H1 (cell line): ENCODE measurements around the gene CDYL. TPM values are rescaled to one million over a fixed set of nuclear protein-coding genes. Genes with fewer than 3 reads are reported as not detected.

Experiments used
- CTCF ChIA-PET: fragments of 300-600 bp; sonication (Branson Sonifier 250); formaldehyde crosslinking; loops from one replicate; lab custom pipeline; 2021; ENCODE audit not compliant: partially characterized antibody; lab: Charles Lee
- POLR2A ChIA-PET: fragments of 300-600 bp; sonication (Branson Sonifier 250); formaldehyde crosslinking; loops from one replicate; lab custom pipeline; 2021; ENCODE audit warnings: inconsistent platforms; ENCODE audit not compliant: partially characterized antibody; lab: Charles Lee
- DNase-seq, 2 experiments: peaks; one replicate each; pipeline versions ENCODE4 v3.0.0 to v3.0.0-alpha.2; 2010 to 2022; ENCODE audit warnings: low spot score in 2 of 2, low read depth in 1 of 2, mixed read lengths in 1 of 2
- FAIRE-seq: peaks from 2 replicates; lab custom pipeline; 2011; peaks lifted over from hg19 to GRCh38; lab: Jason Lieb, UNC
- H2AFZ ChIP-seq: 2 replicates; pipeline ENCODE4 v1.8.1; 2012; ENCODE audit warnings: low read length, inconsistent platforms
- H2AK5ac ChIP-seq: 2 replicates; pipeline ENCODE4 v1.6.1; 2013; ENCODE audit warnings: low read depth, low read length
- H2BK120ac ChIP-seq: replicated peaks from 2 replicates; pipeline ENCODE3; 2013; ENCODE audit warnings: low read depth, low read length, inconsistent platforms
- H2BK12ac ChIP-seq: 2 replicates; pipeline ENCODE4 v1.6.1; 2013; ENCODE audit warnings: low read depth, low read length
- H2BK15ac ChIP-seq: 2 replicates; pipeline ENCODE4 v1.6.1; 2013; ENCODE audit warnings: low read length
- H2BK20ac ChIP-seq: 2 replicates; pipeline ENCODE4 v1.6.1; 2013; ENCODE audit warnings: low read length
- H2BK5ac ChIP-seq: 2 replicates; pipeline ENCODE4 v1.6.1; 2013; ENCODE audit warnings: low read depth, low read length
- H3K14ac ChIP-seq: 2 replicates; pipeline ENCODE4 v1.6.1; 2013; ENCODE audit warnings: inconsistent platforms; ENCODE audit not compliant: insufficient read length
- H3K18ac ChIP-seq: 2 replicates; pipeline ENCODE4 v1.6.1; 2013; ENCODE audit warnings: low read length; ENCODE audit errors: extremely low read depth
- H3K23ac ChIP-seq: 2 replicates; pipeline ENCODE4 v1.6.1; 2013; ENCODE audit warnings: inconsistent platforms; ENCODE audit not compliant: insufficient read length
- H3K23me2 ChIP-seq: 2 replicates; pipeline ENCODE4 v1.6.1; 2013; ENCODE audit warnings: low read depth, low read length
- H3K27ac ChIP-seq: 2 replicates; pipeline ENCODE4 v1.6.1; 2011; ENCODE audit warnings: low read depth, low read length, inconsistent platforms
- H3K27me3 ChIP-seq, 4 experiments: replicated peaks in 1 of 4; 1 replicate in 1 of 4; 2 replicates in 3 of 4; pipeline versions ENCODE4 v1.6.1 to v1.8.1; 2011 to 2013; ENCODE audit warnings: low read length in 3 of 4, mild to moderate bottlenecking in 3 of 4, inconsistent platforms in 2 of 4, mixed read lengths in 2 of 4, moderate library complexity in 1 of 4; ENCODE audit not compliant: control insufficient read depth in 3 of 4, insufficient read depth in 3 of 4; ENCODE audit errors: extremely low read depth in 1 of 4
- H3K36me3 ChIP-seq, 4 experiments: 2 replicates each; pipeline versions ENCODE4 v1.6.1 to v1.8.1; 2011 to 2013; ENCODE audit warnings: mild to moderate bottlenecking in 4 of 4, low read length in 3 of 4, moderate library complexity in 2 of 4, control low read depth in 1 of 4, inconsistent platforms in 1 of 4; ENCODE audit not compliant: insufficient read depth in 4 of 4, control insufficient read depth in 2 of 4
- H3K4ac ChIP-seq: replicated peaks from 2 replicates; pipeline ENCODE3; 2013; ENCODE audit warnings: low read length, low read depth, mixed read lengths, inconsistent platforms; ENCODE audit not compliant: insufficient read length
- H3K4me1 ChIP-seq, 4 experiments: replicated peaks in 1 of 4; 1 replicate in 1 of 4; 2 replicates in 3 of 4; pipeline versions ENCODE4 v1.6.1 to v1.8.1; 2011 to 2013; ENCODE audit warnings: low read length in 3 of 4, inconsistent platforms in 2 of 4, mixed read lengths in 1 of 4; ENCODE audit not compliant: insufficient read depth in 4 of 4, control insufficient read depth in 3 of 4
- H3K4me2 ChIP-seq, 2 experiments: 2 replicates each; pipeline versions ENCODE4 v1.6.1 to v1.8.1; 2011 to 2013; ENCODE audit warnings: low read depth in 2 of 2, low read length in 2 of 2, control low read depth in 1 of 2, inconsistent platforms in 1 of 2, mild to moderate bottlenecking in 1 of 2; ENCODE audit not compliant: insufficient read depth in 1 of 2
- H3K4me3 ChIP-seq, 4 experiments: fragments of 200-600, 300-600 bp in 1 of 4; sonication (generic), shearing (Covaris generic), sonication (Bioruptor Twin) in 1 of 4; 2 replicates each; pipeline versions ENCODE4 v1.5.1 to v1.8.1; 2011 to 2016; ENCODE audit warnings: low read length in 4 of 4, low read depth in 3 of 4, control low read depth in 2 of 4, inconsistent platforms in 2 of 4, mild to moderate bottlenecking in 2 of 4, mixed read lengths in 1 of 4, moderate library complexity in 1 of 4; ENCODE audit not compliant: insufficient read depth in 2 of 4; ENCODE audit errors: extremely low read depth in 1 of 4
- H3K56ac ChIP-seq: replicated peaks from 2 replicates; pipeline ENCODE3; 2013; ENCODE audit warnings: low read depth, mild to moderate bottlenecking, mixed read lengths, low read length, inconsistent platforms; ENCODE audit not compliant: insufficient read length
- H3K79me1 ChIP-seq: 2 replicates; pipeline ENCODE4 v1.6.1; 2013; ENCODE audit warnings: low read depth, low read length, control low read depth
- H3K79me2 ChIP-seq, 2 experiments: 2 replicates each; pipeline versions ENCODE4 v1.6.1 to v1.8.1; 2012 to 2013; ENCODE audit warnings: low read length in 2 of 2, mild to moderate bottlenecking in 2 of 2, inconsistent platforms in 1 of 2; ENCODE audit not compliant: insufficient read depth in 2 of 2, control insufficient read depth in 1 of 2
- H3K9ac ChIP-seq, 4 experiments: replicated peaks in 1 of 4; 1 replicate in 1 of 4; 2 replicates in 3 of 4; pipeline versions ENCODE4 v1.6.1 to v1.8.1; 2011 to 2013; ENCODE audit warnings: low read depth in 3 of 4, low read length in 3 of 4, control low read depth in 2 of 4, mild to moderate bottlenecking in 2 of 4, moderate library complexity in 2 of 4, inconsistent platforms in 1 of 4; ENCODE audit errors: extremely low read depth in 1 of 4
- H3K9me3 ChIP-seq, 2 experiments: 2 replicates each; pipeline versions ENCODE4 v1.6.1 to v1.8.1; 2012 to 2013; ENCODE audit warnings: mild to moderate bottlenecking in 2 of 2, moderate library complexity in 2 of 2, control low read depth in 1 of 2, inconsistent platforms in 1 of 2, low read depth in 1 of 2, low read length in 1 of 2, mixed read lengths in 1 of 2; ENCODE audit not compliant: insufficient read depth in 2 of 2
- H4K20me1 ChIP-seq, 2 experiments: replicated peaks in 1 of 2; 2 replicates each; pipeline versions ENCODE3 to v1.8.1; 2011 to 2013; ENCODE audit warnings: inconsistent platforms in 2 of 2, low read length in 2 of 2, mild to moderate bottlenecking in 1 of 2; ENCODE audit not compliant: insufficient read depth in 2 of 2, control insufficient read depth in 1 of 2
- H4K5ac ChIP-seq: 2 replicates; pipeline ENCODE4 v1.6.1; 2013; ENCODE audit warnings: low read length, low read depth, mixed read lengths, inconsistent platforms; ENCODE audit not compliant: insufficient read length
- H4K8ac ChIP-seq: 2 replicates; pipeline ENCODE4 v1.8.0; 2013; ENCODE audit warnings: mild to moderate bottlenecking, moderate library complexity, low read length, inconsistent platforms; ENCODE audit not compliant: insufficient read depth; ENCODE audit errors: extremely low read depth
- H4K91ac ChIP-seq: replicated peaks from 2 replicates; pipeline ENCODE3; 2013; ENCODE audit warnings: low read length, mixed read lengths, inconsistent platforms; ENCODE audit not compliant: insufficient read length
- JUND ChIP-seq: IDR thresholded peaks from 2 replicates; pipeline ENCODE4 v1.6.1; 2011; ENCODE audit warnings: mild to moderate bottlenecking, improper control_type of control experiment, low read length
- KDM1A ChIP-seq: fragments of 200-600, 300-600 bp; sonication (generic); IDR thresholded peaks from 2 replicates; pipeline ENCODE4 v1.7.1; 2016; ENCODE audit warnings: mild to moderate bottlenecking, low read length, borderline replicate concordance
- MAX ChIP-seq: IDR thresholded peaks from 2 replicates; pipeline ENCODE4 v1.6.1; 2012; ENCODE audit warnings: inconsistent platforms
- TBP ChIP-seq: IDR thresholded peaks from 2 replicates; pipeline ENCODE4 v1.6.1; 2011; ENCODE audit warnings: low read depth, low read length, improper control_type of control experiment
- WGBS, 2 experiments: shearing (Covaris generic) in 1 of 2; methylation state at CpG; one replicate each; pipeline versions ENCODE4 v1.1.6 to v1.1.7; 2013 to 2015; ENCODE audit warnings: low lambda C conversion rate in 2 of 2, mixed read lengths in 2 of 2, inconsistent platforms in 1 of 2, low coverage in 1 of 2, missing lambda C conversion rate in 1 of 2; ENCODE audit not compliant: insufficient replicate concordance in 2 of 2, insufficient coverage in 1 of 2, insufficient read length in 1 of 2; ENCODE audit errors: extremely low coverage in 1 of 2, missing lambda C conversion rate in 1 of 2; 5-methylcytosine and 5-hydroxymethylcytosine counted together
- polyA plus RNA-seq, 7 experiments: library from polyadenylated mRNA; depleted of rRNA in 3 of 7; stranded (reverse) in 5 of 7; unstranded in 2 of 7; fragments of >200 nt in 5 of 7; fragments of 200-250 nt in 2 of 7; gene quantifications; 1 replicate in 5 of 7; 2 replicates in 1 of 7; 4 replicates in 1 of 7; pipeline versions ENCODE4 v1.2.1 to v1.2.3, GENCODE V29; 2011 to 2013; ENCODE audit warnings: missing spikeins in 2 of 7, mixed read lengths in 2 of 7
- total RNA-seq: library from RNA; stranded (reverse); fragmentation: NEBNext Ultra II Directional; extraction: Animal tissue kit (Norgen Biotek cat#: 25700); gene quantifications from 2 replicates; pipeline ENCODE4 v1.2.1, GENCODE V29; 2021
- TF ChIP-seq, protein P1 (sequence below): IDR thresholded peaks from 2 replicates; pipeline ENCODE4 v1.6.1; 2011; ENCODE audit warnings: low read depth, mild to moderate bottlenecking, low read length; ENCODE audit not compliant: insufficient read depth

Gene CDYL
- total and polyA plus RNA-seq, 2 of the 8 experiments (the other 6 are each of a cell fraction or from before 2014, with no cell fraction given), result 56.4 to 119 TPM

- Histone ChIP-seq H2AFZ (peak overlapping the region; percentile 64), H4K5ac (no peak overlapping the region), H3K27ac (no peak overlapping the region), H4K8ac (peak overlapping the region; percentile 58; the same call in 1 of the 2 replicates), H2BK15ac (no peak overlapping the region), H2BK5ac (peak overlapping the region; percentile 73), H4K91ac (peak overlapping the region; percentile 76), H3K14ac (no peak overlapping the region), H3K18ac (peak overlapping the region; percentile 65; the same call in 1 of the 2 replicates), H4K20me1 (no peaks in the 10 kb centered on the region), H2BK20ac (peak overlapping the region; percentile 95), H3K27me3 (no peaks in the 10 kb centered on the region), H2BK12ac (peak overlapping the region; percentile 99), H3K36me3 (no peaks in the 10 kb centered on the region)
- POLR2A ChIA-PET, result no interaction called here
- DNase-seq, result peak; percentile 51 to 64
- peak; percentile 28; the same call in 1 of the 2 replicates for TF ChIP-seq MAX
- TF ChIP-seq TBP, result no peak
- TF ChIP-seq KDM1A, result no peak
- TF ChIP-seq, protein P1, sequence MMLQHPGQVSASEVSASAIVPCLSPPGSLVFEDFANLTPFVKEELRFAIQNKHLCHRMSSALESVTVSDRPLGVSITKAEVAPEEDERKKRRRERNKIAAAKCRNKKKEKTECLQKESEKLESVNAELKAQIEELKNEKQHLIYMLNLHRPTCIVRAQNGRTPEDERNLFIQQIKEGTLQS, result no peak
- 0 out of 2 replicates have a peak, but pooled peaks have one; percentile 32 for TF ChIP-seq JUND
- TF ChIP-seq, all 59 proteins: peak for 2
- no peak overlapping the region for H3K56ac ChIP-seq
- WGBS, 2 experiments, result 50% methylated on average over 10 of the region's 10 CpGs; no CpG with 5 or more reads in 1 of the 2 experiments
- peaks cover 3 to 7% (median 4%) of the 10 kb centered on the region in 4 experiments for H3K4me1 ChIP-seq
- H3K9me3 ChIP-seq, result no peaks in the 10 kb centered on the region
- H3K23me2 ChIP-seq, result no peaks in the 10 kb centered on the region; the same call in 1 of the 2 replicates
- no peak overlapping the region for H3K9ac ChIP-seq
- peak overlapping the region; percentile 10 to 15; a peak in 1 of 4 replicates for H3K4me2 ChIP-seq
- no peak for FAIRE-seq
- no peak overlapping the region for H2BK120ac ChIP-seq
- H2AK5ac ChIP-seq, result no peak overlapping the region
- no peak overlapping the region for H3K4ac ChIP-seq
- CTCF ChIA-PET, result interaction anchor here (0.7 kb wide), 1 partner anchor 13 kb away, joined by 3 read pairs; no protein-coding TSS in a partner anchor
- H3K4me3 ChIP-seq, result no peak overlapping the region
- H3K79me2 ChIP-seq, result no peaks in the 10 kb centered on the region
- no peak overlapping the region for H3K23ac ChIP-seq
- no peaks in the 10 kb centered on the region for H3K79me1 ChIP-seq
Observed at GRCh38 chr6:4732691-4733315, 43.4 kb upstream of the CDYL start.
